Measurements from ENCODE around the gene SPATC1L.
A peak's percentile ranks its signal among the peaks of the same experiment; 100 is the strongest.

Gene SPATC1L

GRCh38 chr21:46153247-46154154, 30.8 kb downstream of the SPATC1L start:
- DNase-seq: peak; percentile 73
- H3K27me3 ChIP-seq: no peaks in the 10 kb centered on the region
- peak; percentile 77 for TF ChIP-seq CTCF (IDR thresholded peaks at IDR 0.05; ENCODE audit: low read depth, low read length)
- no peaks in the 10 kb centered on the region for H3K9me3 ChIP-seq
- H3K36me3 ChIP-seq: no peaks in the 10 kb centered on the region
- H3K4me1 ChIP-seq: peaks cover 6% of the 10 kb centered on the region
- no peak overlapping the region for H3K4me3 ChIP-seq (ENCODE audit: low read depth, low read length)

GRCh38 chr21:46152927-46153246, 31.4 kb downstream of the SPATC1L start:
- no peak overlapping the region for H3K4me3 ChIP-seq (ENCODE audit: low read depth, low read length)
- H3K4me1 ChIP-seq: peaks cover 7% of the 10 kb centered on the region
- no peaks in the 10 kb centered on the region for H3K36me3 ChIP-seq
- no peak for TF ChIP-seq CTCF (IDR thresholded peaks at IDR 0.05; ENCODE audit: low read depth, low read length)
- DNase-seq: no peak
- H3K9me3 ChIP-seq: no peaks in the 10 kb centered on the region
- no peaks in the 10 kb centered on the region for H3K27me3 ChIP-seq

GRCh38 chr21:46151989-46152926, 32.0 kb downstream of the SPATC1L start:
- H3K4me3 ChIP-seq (ENCODE audit: low read depth, low read length): no peak overlapping the region
- peaks cover 9% of the 10 kb centered on the region for H3K4me1 ChIP-seq
- no peak for TF ChIP-seq CTCF (IDR thresholded peaks at IDR 0.05; ENCODE audit: low read depth, low read length)
- H3K36me3 ChIP-seq: no peaks in the 10 kb centered on the region
- DNase-seq: no peak
- H3K9me3 ChIP-seq: no peaks in the 10 kb centered on the region
- no peaks in the 10 kb centered on the region for H3K27me3 ChIP-seq

- peak; percentile 11 for DNase-seq
- no peaks in the 10 kb centered on the region for H3K9me3 ChIP-seq
- no peaks in the 10 kb centered on the region for H3K36me3 ChIP-seq
- H3K4me1 ChIP-seq: peaks cover 10% of the 10 kb centered on the region
- no peak overlapping the region for H3K4me3 ChIP-seq (ENCODE audit: low read depth, low read length)
- no peak for TF ChIP-seq CTCF (IDR thresholded peaks at IDR 0.05; ENCODE audit: low read depth, low read length)
- no peaks in the 10 kb centered on the region for H3K27me3 ChIP-seq
Observed at GRCh38 chr21:46151261-46151988, 32.8 kb downstream of the SPATC1L start.

GRCh38 chr21:46150491-46151121, 33.7 kb downstream of the SPATC1L start:
- TF ChIP-seq CTCF (IDR thresholded peaks at IDR 0.05; ENCODE audit: low read depth, low read length): no peak
- peak; percentile 7 for DNase-seq
- Histone ChIP-seq H3K9me3 (no peaks in the 10 kb centered on the region), H3K4me1 (peaks cover 10% of the 10 kb centered on the region), H3K4me3 (ENCODE audit: low read depth, low read length) (no peak overlapping the region), H3K27me3 (no peaks in the 10 kb centered on the region), H3K36me3 (no peaks in the 10 kb centered on the region)
